GM18502 (cell line): ENCODE data around the gene ADNP2.

Experiments
- ATAC-seq: cut with Tn5 transposase; IDR thresholded peaks from one replicate; pipeline ENCODE4 v1.9.1; 2021; ENCODE audit warnings: mild to moderate bottlenecking; ENCODE audit not compliant: unreplicated experiment, poor library complexity

ADNP2 gene

DNA sequence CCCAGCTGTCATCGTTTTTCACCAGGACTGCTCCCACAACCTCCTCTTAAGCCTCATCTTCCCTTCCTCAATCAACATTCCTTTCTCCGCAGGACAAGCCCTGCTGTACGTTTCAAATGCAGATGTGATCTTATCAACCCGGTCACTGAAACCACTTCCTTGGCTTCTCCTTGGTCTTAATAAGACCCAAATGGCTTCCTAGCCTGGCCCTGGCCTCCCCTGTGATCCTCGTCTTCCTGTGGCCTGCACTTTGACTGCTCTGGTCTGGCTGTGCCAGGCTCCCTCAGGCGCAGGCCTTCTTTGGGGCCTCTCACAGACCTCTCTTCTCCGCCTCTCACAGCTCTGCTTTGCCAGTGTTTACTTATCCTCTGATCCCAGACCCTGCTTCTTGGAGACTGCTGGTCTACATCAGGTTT, 4.7 kb upstream of the ADNP2 start:
- ATAC-seq = no peak

DNA sequence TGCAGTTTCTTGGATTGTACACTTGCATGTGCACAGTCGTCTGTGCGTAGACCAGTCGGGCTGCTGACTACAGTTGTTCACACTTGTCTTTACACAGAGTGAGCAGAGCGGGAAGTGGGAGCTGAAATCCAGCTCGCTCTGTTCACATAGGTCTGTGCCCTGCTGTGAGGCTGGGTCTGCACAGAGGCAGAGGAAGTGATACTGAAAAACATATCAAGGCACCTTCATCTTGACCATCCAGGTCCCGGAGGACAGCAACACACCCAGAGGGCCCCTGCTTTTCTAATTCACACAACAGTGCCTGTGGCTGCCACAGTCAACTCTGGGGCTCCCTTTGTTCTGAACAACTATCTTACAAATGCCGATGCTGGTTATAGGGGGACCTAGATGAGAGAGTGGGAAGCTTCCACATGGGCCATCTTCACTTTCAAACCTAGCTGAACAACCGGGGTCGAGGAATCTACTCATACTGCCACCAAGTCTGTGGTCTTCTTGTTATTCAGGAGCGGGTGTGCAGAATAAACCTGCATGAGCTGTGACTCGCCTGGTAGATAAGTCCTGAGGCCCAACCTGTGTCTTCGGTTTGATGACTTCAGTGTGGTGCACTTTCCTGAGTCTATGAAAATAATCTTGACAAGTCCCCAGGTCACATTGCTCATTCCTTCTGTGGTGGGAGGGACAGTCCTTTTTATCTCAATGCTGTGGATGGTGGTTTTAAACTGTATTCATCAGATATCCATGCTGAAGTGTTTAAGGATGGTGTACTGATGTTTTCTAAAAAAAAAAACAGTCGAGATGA, 3.5 kb upstream of the ADNP2 start:
- ATAC-seq = peak; percentile 52

DNA sequence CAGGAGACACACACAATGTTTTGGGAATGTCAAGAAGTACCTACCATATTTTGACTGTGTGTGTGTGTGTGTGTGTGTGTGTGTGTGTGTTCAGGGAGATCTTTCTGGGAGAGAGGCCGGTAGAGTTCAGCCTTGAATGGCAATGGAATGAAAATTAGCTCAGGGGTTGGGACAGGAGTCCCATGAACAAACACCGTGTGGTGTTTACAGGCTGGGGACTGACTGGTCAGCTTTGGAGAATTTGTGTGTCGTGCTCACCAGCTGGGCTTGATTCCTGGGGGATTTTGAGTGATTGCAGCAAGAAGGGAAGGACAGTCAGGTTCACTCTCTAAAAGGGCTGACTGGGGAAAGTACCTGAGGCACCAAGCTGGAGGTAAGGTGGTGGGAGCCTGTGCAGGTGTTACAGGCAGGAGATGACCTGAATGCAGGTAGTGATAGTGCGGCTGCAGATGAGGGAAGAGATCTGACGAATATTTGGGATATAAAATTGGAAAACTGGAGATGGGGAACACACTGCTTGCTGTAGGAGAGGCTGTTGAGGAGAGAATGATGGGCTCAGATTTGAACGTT, 2.5 kb upstream of the ADNP2 start:
- ATAC-seq = no peak

DNA sequence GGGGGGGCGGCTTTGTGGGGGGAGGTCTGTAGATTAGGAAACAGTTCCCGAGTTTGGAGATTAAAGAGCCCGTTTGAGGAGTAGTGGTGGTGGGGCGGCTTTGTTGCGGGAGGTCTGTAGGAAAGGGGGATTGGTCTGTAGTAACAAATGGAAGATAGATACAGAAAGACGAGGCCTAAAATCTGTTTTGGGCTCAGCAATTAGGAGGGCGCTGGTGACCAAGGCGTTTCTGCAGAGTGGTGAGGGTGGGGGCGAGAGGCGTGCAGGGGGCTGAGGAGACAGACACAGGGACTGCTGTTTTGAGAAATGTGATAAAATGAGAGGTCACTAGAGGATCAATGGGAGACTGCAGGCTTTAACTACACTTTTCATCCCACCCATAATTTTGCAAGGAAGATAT, 1.6 kb upstream of the ADNP2 start:
- no peak for ATAC-seq

DNA sequence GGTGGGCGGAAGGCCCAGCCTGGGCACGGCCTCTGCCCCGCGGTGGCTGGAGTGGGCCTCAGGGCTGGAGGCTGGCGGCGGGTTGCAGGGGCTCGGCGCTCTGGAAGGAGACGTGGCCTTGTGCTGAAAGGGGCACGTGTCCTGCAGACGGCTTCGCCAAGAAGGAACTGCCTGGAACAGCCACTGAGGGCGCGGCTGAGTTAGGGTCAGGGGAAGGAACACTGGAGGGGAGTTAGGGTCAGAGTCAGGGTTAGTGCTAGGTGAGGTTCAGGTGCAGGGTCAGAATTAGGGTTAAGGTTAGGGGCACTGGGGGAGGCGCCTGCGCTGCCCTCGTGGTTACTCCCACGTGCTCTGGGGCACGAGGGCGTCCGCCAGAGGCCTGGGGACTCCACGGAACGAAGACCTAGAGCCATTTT, 933 bp upstream of the ADNP2 start:
- ATAC-seq = no peak

DNA sequence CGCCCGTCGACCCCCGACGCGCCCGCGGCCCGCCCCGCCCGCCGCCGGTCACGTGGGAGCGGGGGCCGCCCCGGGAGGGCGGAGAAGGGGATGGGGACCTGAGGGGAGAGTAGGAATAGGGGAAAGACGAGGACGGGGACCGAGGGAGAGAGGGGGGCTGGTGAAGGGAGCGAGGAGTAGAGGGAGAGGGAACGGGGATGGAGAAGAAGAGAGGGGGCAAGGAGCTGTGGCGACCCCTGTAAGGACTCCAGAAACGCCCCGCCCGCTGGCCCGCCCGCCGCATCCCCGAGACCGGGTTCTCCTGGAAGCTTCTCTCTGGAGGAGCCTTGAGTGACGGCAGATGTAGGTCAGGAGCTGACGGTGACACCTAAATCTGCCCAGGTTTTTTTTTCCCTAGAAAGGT, 615 bp downstream of the ADNP2 start:
- peak; percentile 28 for ATAC-seq

DNA sequence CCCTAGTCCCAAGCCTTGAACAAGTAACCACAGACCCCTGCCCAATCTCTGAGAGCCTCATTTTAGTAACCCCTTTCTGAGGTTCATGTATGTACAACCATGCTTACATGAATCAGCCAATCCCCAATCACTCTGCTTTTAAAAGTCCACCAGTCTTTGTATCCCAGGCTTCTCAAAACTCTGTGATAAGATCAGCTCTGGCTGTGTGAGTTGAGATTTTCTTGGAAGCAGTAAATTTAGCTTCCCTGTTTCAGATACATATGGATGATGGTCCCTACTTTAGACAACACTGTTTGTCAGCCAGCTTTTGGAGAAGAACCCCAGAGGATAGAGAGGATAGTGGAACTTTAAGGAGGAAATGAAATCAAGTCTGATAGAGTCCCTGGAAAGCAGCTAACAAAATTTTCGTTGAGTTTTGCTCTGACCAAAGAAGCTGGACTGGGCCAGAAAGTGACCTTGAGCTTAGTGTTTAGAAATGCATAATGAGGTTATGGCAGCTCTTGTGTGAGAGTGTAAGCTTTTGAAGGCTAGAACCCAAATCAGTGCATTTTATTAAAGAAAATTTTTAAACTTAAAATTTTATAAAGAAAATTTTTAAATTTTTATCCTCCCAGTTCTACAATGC, 3.7 kb downstream of the ADNP2 start:
- no peak for ATAC-seq

DNA sequence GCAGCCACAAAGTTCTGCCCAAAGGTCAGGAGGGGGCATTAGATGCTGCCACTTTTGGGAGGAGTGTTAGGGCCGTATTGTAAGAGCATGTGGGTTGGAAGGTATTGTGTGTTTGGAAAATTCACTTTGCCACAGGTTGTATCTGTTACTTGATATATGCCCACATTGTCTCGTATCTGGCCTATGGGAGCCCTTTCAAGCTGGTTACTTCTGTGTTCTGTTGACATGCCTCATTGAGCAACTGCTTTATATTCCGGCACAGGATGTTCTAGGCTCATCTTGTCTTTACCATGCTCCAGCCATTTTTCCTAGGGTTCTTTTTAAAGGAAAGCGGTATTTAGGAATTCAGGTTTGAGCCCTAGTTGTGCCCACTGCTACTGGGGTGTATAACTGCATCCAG, 6.0 kb downstream of the ADNP2 start:
- ATAC-seq = no peak

DNA sequence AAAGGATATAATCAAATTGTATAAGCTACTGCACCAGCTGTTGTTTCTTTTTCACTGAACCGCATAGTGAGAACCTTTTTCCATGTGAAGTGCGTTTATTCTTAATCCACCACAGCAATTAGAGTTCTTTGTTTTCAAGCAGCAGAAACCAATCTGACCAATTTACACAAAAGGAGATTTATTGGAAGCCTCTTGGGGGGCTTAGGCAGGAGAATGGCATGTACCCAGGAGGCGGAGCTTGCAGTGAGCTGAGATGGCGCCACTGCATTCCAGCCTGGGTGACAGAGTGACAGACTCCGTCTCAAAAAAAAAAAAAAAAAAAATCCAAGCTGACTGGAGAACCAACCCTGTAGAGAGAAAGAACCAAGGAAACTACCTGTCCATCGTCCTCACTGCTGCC, 10.0 kb downstream of the ADNP2 start:
- no peak for ATAC-seq

DNA sequence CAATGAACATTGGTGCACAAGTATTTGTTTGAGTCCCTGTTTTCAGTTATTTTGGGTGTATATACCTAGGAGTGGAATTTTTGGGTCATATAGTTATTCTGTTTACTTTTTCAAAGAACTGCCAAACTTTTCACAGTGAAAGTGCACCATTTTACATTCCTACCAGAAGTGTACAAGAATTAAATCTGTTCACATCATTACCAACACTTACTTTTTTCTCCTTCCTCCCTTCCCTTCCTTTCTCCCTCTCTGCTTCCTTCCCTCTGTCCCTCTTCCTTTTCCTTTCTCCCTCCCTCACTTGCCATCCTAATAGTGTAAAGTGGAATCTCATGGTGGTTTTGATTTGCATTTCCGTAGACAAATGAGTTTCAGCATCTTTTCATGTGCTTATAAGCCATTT, 11.9 kb downstream of the ADNP2 start:
- ATAC-seq = no peak

DNA sequence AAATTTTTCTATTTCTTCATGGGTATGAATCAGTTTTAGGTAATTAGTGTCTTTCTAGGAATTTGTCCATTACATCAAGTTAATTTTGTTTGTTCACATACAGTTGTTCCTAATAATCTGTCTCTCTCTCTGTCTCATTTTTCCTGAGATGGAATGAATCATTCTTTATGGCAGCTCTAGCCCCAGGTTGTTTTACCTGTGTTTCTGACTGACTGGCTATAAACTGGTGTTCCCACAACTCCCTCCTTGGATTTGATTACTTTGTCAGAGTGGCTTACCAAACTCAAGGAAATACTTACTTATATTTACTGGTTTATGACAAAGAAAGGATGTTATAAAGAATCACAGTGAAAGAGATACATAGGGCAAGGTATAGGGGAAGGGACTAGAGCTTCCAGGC, 15.1 kb downstream of the ADNP2 start:
- ATAC-seq = no peak

DNA sequence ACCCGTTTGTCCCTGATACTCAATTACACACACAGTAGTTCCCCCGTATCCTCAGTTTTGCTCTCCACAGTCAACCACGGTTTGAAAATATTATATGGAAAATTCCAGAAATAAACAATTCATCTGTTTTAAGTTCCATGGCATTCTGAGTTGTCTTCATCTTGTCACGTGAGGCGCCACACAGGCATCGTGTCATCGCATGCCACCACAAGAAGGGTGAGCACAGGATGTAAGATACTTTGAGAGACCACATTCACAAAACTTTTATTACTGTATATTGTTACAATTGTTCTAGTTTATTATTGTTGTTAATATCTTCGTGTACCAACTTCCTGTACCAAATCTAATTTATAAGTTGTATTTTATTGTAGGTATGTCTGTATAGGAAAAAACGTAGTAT, 17.7 kb downstream of the ADNP2 start:
- ATAC-seq = no peak

DNA sequence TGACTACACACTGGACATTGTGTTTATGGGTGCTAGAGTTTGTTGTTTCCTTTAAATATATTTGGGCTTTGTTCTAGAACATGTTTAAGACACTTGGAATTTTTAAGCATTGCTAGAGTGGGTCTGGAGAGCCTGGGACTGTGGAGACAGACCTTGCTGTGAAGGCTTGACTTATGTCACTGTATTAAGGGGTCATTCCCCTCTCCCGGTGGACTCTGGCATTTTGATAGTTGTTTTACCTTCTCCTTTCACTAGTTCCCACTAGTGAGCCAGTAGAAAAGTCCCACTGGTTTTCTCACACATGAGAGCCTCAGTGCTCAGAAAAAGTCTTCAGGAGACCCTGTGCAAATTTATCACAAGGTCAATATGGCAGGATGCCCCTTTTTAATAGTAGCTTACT, 18.6 kb downstream of the ADNP2 start:
- ATAC-seq = no peak

DNA sequence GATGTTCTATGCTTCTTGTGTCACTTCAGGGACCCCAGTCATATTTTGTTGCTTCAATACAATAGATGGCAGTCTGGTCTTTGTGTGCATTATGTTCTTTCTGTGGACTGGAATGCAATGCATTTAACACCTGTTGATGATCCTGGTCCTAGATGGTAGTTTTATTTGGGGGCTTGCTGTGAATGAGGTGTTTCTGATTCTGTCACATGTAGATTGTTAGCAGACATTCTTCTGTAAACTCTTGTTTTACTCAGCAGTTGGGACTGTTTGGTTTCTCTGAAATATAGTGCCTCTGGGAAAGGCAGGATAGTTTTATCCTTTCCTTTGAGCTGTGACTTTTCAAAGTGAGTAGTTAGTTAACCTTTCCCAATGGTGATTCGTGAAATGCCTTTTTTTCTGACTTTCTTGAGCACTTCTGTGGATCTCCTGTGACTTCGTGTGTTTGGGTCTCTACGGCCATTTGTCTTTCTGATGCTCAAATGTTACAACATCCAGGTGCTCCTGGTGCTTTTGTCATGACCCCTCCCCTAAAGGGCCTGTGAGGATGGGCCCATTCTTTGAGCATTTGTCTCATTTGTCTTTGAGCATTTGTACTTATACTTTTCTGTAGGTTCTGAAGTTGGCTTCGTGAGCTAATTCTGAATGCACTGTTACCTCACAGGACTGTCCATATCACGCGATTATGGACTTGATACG, 20.8 kb downstream of the ADNP2 start:
- no peak for ATAC-seq

DNA sequence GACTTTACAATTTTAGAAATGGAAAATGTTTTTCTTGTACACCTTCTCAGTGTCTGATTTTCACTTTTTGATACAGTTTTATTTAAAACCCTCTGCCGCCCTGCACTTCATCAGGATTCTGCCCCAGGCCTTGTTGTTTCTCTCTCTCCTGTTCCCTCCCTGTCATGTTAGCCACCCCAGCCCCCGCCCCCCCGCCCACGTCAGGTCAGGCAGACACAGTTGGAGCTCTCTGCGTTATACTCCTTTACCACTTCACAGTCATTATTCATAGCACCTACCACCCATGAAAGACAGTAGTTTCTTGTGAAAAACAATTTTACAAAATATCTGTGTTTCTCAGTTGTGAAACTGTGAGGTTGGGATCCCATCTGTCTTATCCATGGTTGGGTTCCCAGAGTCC, 21.5 kb downstream of the ADNP2 start:
- ATAC-seq = no peak

DNA sequence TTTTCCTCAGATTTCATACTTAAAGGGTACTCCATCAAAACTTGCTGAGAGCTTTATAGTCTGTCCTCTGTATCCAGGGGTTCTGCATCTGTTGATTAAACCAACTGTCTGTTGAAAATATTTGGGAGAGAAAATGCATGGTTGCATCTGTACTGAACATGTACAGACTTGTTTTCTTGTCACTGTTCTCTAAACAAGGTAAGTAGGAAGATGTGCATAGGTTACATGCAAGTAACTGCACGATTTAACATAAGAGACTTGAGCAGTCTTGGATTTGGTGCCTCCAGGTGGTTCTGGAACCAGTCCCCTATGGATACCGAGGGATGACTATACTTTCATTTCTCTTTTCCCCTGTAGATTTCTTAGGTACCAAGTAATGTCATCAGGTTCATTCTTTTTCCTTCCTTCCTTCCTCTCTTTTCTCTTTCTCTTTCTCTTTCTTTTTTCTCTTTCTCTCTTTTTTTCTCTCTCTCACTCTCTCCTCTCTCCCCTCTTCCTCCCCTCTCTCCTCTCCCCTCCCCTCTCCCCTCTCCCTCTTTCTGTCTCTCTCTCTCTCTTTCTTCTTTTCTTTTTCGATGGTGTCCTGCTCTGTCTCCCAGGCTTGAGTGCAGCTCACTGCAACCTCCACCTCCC, 23.2 kb downstream of the ADNP2 start:
- no peak for ATAC-seq

DNA sequence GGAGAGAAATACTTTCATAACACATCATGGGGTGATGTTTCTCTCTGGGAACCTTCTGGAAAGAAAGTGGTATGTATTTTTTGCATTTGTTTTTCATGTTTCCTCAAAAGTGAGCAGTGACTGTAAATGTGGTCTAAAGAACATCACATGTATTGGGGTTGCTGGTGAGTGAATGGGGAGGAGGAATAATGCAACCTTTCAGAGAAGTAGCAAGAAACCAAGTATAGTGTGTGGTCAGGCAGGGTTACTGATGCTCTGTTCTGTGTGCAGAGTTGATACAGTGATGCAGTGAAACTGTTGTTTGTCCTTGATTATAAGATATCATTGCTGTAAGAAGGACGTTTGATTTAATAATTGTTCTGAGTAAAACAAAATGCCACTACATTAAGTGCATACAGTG, 24.1 kb downstream of the ADNP2 start:
- no peak for ATAC-seq

DNA sequence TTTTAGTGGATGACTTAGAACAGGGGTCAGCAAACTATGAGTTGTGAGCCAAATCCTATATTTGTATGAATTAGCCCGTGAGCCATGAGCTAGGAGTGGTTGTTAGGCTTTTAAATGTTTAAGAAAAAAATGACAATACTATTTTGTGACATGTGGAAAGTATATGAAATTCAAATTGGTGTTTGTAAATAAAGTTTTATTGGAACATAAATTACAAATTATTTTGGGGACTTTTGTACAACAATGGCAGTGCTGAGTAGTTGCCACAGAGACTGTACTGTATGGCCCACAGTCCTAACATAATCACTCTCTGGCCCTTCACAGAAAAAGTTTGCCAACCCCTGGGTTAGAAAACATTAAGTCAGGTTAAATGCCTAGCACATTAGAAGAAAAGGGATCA, 26.1 kb downstream of the ADNP2 start:
- no peak for ATAC-seq

DNA sequence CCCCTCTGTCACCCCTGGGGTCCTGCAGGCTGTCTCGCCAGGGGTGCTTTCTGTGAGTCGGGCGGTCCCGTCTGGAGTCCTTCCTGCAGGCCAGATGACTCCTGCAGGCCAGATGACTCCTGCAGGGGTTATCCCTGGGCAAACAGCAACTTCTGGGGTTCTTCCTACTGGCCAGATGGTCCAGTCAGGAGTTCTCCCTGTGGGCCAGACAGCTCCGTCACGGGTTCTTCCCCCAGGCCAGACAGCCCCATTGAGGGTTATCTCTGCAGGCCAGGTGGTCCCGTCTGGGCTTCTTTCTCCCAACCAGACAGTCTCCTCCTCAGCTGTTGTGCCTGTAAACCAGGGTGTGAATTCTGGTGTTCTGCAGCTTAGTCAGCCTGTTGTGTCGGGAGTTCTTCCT, 27.6 kb downstream of the ADNP2 start:
- no peak for ATAC-seq

DNA sequence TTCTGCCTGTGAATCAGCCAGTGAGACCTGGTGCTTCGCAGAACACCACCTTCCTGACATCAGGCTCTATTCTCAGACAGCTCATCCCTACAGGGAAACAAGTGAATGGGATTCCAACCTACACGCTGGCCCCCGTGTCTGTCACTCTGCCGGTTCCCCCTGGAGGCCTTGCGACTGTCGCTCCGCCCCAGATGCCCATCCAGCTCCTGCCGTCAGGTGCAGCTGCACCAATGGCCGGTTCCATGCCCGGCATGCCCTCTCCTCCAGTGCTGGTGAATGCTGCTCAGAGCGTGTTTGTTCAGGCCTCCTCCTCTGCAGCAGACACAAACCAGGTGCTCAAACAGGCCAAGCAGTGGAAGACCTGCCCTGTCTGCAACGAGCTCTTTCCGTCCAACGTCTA, 28.1 kb downstream of the ADNP2 start:
- no peak for ATAC-seq

DNA sequence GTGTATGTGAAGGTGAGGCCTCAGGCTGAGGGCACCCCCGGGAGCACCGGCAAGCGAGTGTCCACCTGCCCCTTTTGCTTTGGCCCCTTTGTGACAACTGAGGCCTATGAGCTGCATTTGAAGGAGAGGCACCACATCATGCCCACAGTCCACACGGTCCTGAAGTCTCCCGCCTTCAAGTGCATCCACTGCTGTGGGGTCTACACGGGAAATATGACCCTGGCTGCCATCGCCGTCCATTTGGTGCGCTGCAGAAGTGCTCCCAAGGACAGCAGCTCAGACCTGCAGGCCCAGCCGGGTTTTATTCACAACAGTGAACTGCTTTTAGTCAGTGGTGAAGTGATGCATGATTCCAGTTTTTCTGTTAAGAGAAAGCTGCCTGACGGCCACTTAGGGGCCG, 28.9 kb downstream of the ADNP2 start:
- no peak for ATAC-seq
